Activated naive CD8-positive, alpha-beta T cell treated with anti-CD3 and anti-CD28 coated beads for 36 hours (primary cell): ENCODE measurements around the gene STAMBP. TPM values are rescaled to one million over a fixed set of nuclear protein-coding genes. Genes with fewer than 3 reads are reported as not detected.

Experiments used
- DNase-seq: peaks from one replicate; pipeline ENCODE4 v3.0.0; 2021
- H3K27ac Mint-ChIP-seq: one replicate; pipeline ENCODE4 v1.8.0; 2022; ENCODE audit warnings: mild to moderate bottlenecking, moderate library complexity, mixed read lengths
- H3K27me3 Mint-ChIP-seq: one replicate; pipeline ENCODE4 v1.8.0; 2022; ENCODE audit warnings: mild to moderate bottlenecking, mixed read lengths
- H3K36me3 Mint-ChIP-seq: one replicate; pipeline ENCODE4 v1.8.0; 2021; ENCODE audit warnings: mild to moderate bottlenecking, mixed read lengths
- H3K4me1 Mint-ChIP-seq: one replicate; pipeline ENCODE4 v1.8.0; 2021; ENCODE audit warnings: mixed read lengths
- H3K4me3 Mint-ChIP-seq: one replicate; pipeline ENCODE4 v1.8.0; 2022; ENCODE audit warnings: mild to moderate bottlenecking, moderate library complexity, mixed read lengths
- H3K9me3 Mint-ChIP-seq: one replicate; pipeline ENCODE4 v1.8.0; 2022; ENCODE audit warnings: mixed read lengths
- total RNA-seq, 2 experiments: library from RNA; stranded (reverse); gene quantifications; one replicate each; pipeline ENCODE4 v1.2.3, GENCODE V29; 2021

The STAMBP gene
- total RNA-seq, 2 experiments from 2014 or later, result 72.6 to 76.4 TPM

DNA sequence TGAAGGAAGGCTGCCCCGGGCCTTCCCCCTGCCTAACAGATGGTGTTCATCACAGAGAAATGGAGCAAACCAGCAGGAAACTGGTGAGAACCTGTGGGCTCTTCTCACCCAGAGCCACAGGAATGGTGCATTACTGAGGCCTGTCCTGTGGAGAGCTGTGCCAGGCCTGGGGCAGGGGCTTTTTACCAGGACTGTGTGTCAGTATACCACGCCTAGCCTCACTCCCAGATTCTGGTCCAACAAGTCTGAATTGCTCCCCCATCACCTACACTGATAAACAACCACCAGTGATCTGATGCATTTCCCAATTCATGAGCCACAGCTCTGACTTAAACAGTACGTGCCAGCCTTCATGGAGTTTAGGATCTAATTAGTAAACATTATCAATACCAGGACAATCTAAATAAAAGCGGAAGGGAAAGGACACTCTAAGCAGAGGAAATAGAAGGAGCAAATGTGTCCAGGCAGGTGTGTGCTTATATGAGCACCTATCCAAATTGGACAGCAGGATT is 89.0 kb downstream of the STAMBP start:
- Mint-ChIP-seq H3K9me3 (no peaks in the 10 kb centered on the region), H3K27ac (no peak overlapping the region), H3K4me1 (peaks cover 8% of the 10 kb centered on the region), H3K4me3 (no peak overlapping the region), H3K36me3 (no peaks in the 10 kb centered on the region), H3K27me3 (no peaks in the 10 kb centered on the region)
- DNase-seq, result no peak

- DNase-seq, result no peak
- no peaks in the 10 kb centered on the region for H3K27me3 Mint-ChIP-seq
- peaks cover 11% of the 10 kb centered on the region for H3K4me1 Mint-ChIP-seq
- no peak overlapping the region for H3K27ac Mint-ChIP-seq
- no peaks in the 10 kb centered on the region for H3K9me3 Mint-ChIP-seq
- H3K4me3 Mint-ChIP-seq, result no peak overlapping the region
- H3K36me3 Mint-ChIP-seq, result no peaks in the 10 kb centered on the region
These were observed 90.1 kb downstream of the STAMBP start for GRCh38 chr2:73918856-73919255.

GRCh38 chr2:73919596-73920228 is 91.0 kb downstream of the STAMBP start:
- no peak overlapping the region for H3K27ac Mint-ChIP-seq
- no peak for DNase-seq
- no peak overlapping the region for H3K4me3 Mint-ChIP-seq
- H3K27me3 Mint-ChIP-seq, result no peaks in the 10 kb centered on the region
- H3K36me3 Mint-ChIP-seq, result no peaks in the 10 kb centered on the region
- no peaks in the 10 kb centered on the region for H3K9me3 Mint-ChIP-seq
- H3K4me1 Mint-ChIP-seq, result peaks cover 11% of the 10 kb centered on the region

DNA sequence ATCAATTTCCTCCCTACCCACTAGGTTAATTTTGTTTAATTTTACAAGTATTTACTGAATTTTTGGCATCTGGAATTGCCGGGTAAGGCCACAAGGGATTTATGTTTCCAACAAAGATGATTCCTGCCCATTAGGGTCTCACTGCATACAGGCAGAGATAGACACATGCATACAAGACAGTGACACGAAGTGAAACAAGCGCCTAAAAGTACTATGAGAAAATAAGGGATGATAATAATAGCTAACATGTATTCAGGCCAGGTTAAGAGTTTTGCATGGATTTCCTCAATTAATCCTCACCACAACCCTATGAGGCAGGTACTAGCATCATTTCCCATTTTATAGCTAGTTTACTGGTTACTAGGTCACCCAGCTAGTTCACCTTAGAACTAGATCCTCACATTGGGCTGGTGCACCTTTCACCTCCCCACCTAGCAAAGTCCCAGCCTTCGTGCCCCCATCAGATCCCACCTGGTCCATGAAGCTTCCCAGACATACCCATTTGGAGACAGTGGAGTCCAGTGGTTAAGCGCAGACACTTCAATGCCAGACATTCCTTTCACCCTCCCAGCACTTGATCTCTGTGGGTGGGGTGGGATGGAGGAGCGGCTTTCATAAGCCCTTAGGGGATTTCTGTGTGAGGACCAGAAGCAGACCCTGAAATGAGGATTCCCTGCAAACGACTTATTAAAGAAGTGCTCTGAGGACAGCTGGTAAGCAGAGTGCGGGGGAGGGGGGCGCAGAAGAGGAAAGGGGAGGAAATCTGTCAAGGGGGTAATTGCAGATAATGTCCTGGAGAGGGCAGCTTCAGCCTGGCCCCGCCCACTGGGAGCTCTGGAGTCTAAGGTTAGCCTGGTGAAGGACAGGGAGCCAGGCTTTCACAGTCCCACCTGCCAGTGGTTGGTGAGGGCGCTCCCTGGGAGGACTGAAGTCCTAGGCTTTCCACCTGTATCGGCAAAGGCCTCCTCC is 92.1 kb downstream of the STAMBP start:
- Mint-ChIP-seq H3K27me3 (no peaks in the 10 kb centered on the region), H3K4me3 (no peak overlapping the region), H3K9me3 (no peaks in the 10 kb centered on the region), H3K4me1 (peaks cover 13% of the 10 kb centered on the region), H3K36me3 (no peaks in the 10 kb centered on the region), H3K27ac (no peak overlapping the region)
- peak; percentile 46 for DNase-seq

DNA sequence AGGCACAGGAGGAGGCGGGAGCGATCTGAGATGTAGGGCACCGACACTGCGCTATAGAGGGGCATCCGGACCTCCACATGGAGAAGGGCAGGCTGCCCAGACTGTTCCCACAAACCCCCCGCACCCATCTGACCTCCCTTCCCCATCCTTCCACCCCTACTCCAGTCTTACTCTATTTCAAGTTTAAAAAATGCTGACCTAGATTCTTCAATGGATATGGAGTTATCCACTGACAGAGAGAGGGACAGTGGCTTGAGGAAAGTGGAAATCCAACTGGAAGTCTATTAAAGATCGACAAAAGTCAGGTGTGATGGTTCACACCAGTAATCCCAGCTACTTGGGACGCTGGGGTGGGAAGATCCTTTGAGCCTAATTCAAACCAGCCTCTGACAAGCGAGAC is 92.8 kb downstream of the STAMBP start:
- DNase-seq, result no peak
- H3K4me1 Mint-ChIP-seq, result peaks cover 18% of the 10 kb centered on the region
- H3K9me3 Mint-ChIP-seq, result no peaks in the 10 kb centered on the region
- no peak overlapping the region for H3K4me3 Mint-ChIP-seq
- no peak overlapping the region for H3K27ac Mint-ChIP-seq
- no peaks in the 10 kb centered on the region for H3K36me3 Mint-ChIP-seq
- H3K27me3 Mint-ChIP-seq, result no peaks in the 10 kb centered on the region

- H3K9me3 Mint-ChIP-seq, result no peaks in the 10 kb centered on the region
- H3K36me3 Mint-ChIP-seq, result peaks cover under 1% of the 10 kb centered on the region
- peaks cover 20% of the 10 kb centered on the region for H3K4me1 Mint-ChIP-seq
- H3K27me3 Mint-ChIP-seq, result no peaks in the 10 kb centered on the region
- no peak overlapping the region for H3K4me3 Mint-ChIP-seq
- DNase-seq, result no peak
- H3K27ac Mint-ChIP-seq, result no peak overlapping the region
These were observed 93.9 kb downstream of the STAMBP start for GRCh38 chr2:73922681-73923080.

Other genes with a start within 250 kb of the STAMBP start
- gene NAT8, start 186.5 kb upstream of the STAMBP start, total RNA-seq, result not detected
- 10 to 100 TPM; 39.6 to 39.7 TPM for gene TPRKB, start 91.6 kb upstream of the STAMBP start, total RNA-seq
- 10 to 100 TPM; 30.2 to 31.0 TPM for gene DUSP11, start 48.9 kb upstream of the STAMBP start, total RNA-seq
- gene C2orf78, start 44.8 kb upstream of the STAMBP start, total RNA-seq, result not detected
- gene ACTG2, start 64.0 kb downstream of the STAMBP start, total RNA-seq, result under 1 TPM; 0.12 to 0.27 TPM
- 10 to 100 TPM; 96.8 to 97.1 TPM for gene DGUOK, start 97.9 kb downstream of the STAMBP start, total RNA-seq
- gene TET3, start 155.9 kb downstream of the STAMBP start, total RNA-seq, result 10 to 100 TPM; 14.8 TPM